ENCODE measurements around the gene SLC16A3.

The SLC16A3 gene

GRCh38 chr17:82180776-82181528 lies 47.9 kb upstream of the SLC16A3 start:
- no peak overlapping the region for H2AFZ ChIP-seq (ENCODE audit: low read length)

GRCh38 chr17:82184761-82185160 lies 44.1 kb upstream of the SLC16A3 start:
- H3K9ac ChIP-seq (ENCODE audit: low read length), result no peak overlapping the region
- H3K4me2 ChIP-seq (ENCODE audit: low read depth, low read length), result no peak overlapping the region
- H3K27ac ChIP-seq (ENCODE audit: low read length), result no peak overlapping the region

More at GRCh38 chr17:82180776-82181528, 47.9 kb upstream of the SLC16A3 start:
- no peak for DNase-seq
- TF ChIP-seq CTCF (IDR thresholded peaks at IDR 0.05; ENCODE audit: low read length) (no peak), EZH2 (optimal IDR thresholded peaks at IDR 0.05; ENCODE audit: low read depth, low read length) (no peak), EZH2phosphoT487 (IDR thresholded peaks at IDR 0.05; ENCODE audit: low read length) (no peak)
- no peaks in the 10 kb centered on the region for H3K9me2 ChIP-seq (replicated peaks; ENCODE audit: insufficient read depth, low read length)
- H3K4me2 ChIP-seq (ENCODE audit: low read depth, low read length), result no peak overlapping the region
- H4K20me1 ChIP-seq (ENCODE audit: insufficient read depth, low read length), result no peaks in the 10 kb centered on the region
- no peaks in the 10 kb centered on the region for H3K4me1 ChIP-seq (ENCODE audit: low read length)
- H3K27me3 ChIP-seq (replicated peaks; ENCODE audit: insufficient read depth, low read length), result no peaks in the 10 kb centered on the region
- H3K9me3 ChIP-seq (replicated peaks; ENCODE audit: insufficient read depth, low read length), result no peaks in the 10 kb centered on the region
- no peak overlapping the region for H3K27ac ChIP-seq (ENCODE audit: low read length)
- H3K79me2 ChIP-seq (ENCODE audit: low read length), result no peaks in the 10 kb centered on the region
- H3F3A ChIP-seq (ENCODE audit: insufficient read depth, low read length), result no peaks in the 10 kb centered on the region
- H3K9ac ChIP-seq (ENCODE audit: low read length), result no peak overlapping the region
- H3K4me3 ChIP-seq (ENCODE audit: low read length), result no peak overlapping the region
- H3K36me3 ChIP-seq (replicated peaks; ENCODE audit: insufficient read depth, low read length), result no peaks in the 10 kb centered on the region

GRCh38 chr17:82186221-82186620 lies 42.6 kb upstream of the SLC16A3 start:
- Histone ChIP-seq H4K20me1 (ENCODE audit: insufficient read depth, low read length) (no peaks in the 10 kb centered on the region), H3K9ac (ENCODE audit: low read length) (no peak overlapping the region), H3K27me3 (replicated peaks; ENCODE audit: insufficient read depth, low read length) (no peaks in the 10 kb centered on the region), H3K27ac (ENCODE audit: low read length) (no peak overlapping the region), H3K4me2 (ENCODE audit: low read depth, low read length) (no peak overlapping the region), H3K9me2 (replicated peaks; ENCODE audit: insufficient read depth, low read length) (no peaks in the 10 kb centered on the region), H3K4me3 (ENCODE audit: low read length) (no peak overlapping the region), H3K79me2 (ENCODE audit: low read length) (no peaks in the 10 kb centered on the region), H3F3A (ENCODE audit: insufficient read depth, low read length) (no peaks in the 10 kb centered on the region), H2AFZ (ENCODE audit: low read length) (no peak overlapping the region), H3K36me3 (replicated peaks; ENCODE audit: insufficient read depth, low read length) (no peaks in the 10 kb centered on the region), H3K4me1 (ENCODE audit: low read length) (no peaks in the 10 kb centered on the region), H3K9me3 (replicated peaks; ENCODE audit: insufficient read depth, low read length) (no peaks in the 10 kb centered on the region)
- no peak for DNase-seq
- no peak for TF ChIP-seq EZH2phosphoT487 (IDR thresholded peaks at IDR 0.05; ENCODE audit: low read length)
- TF ChIP-seq EZH2 (optimal IDR thresholded peaks at IDR 0.05; ENCODE audit: low read depth, low read length), result no peak
- no peak for TF ChIP-seq CTCF (IDR thresholded peaks at IDR 0.05; ENCODE audit: low read length)

More at GRCh38 chr17:82184761-82185160, 44.1 kb upstream of the SLC16A3 start:
- H3K27me3 ChIP-seq (replicated peaks; ENCODE audit: insufficient read depth, low read length), result no peaks in the 10 kb centered on the region
- no peak for TF ChIP-seq CTCF (IDR thresholded peaks at IDR 0.05; ENCODE audit: low read length)
- no peak for TF ChIP-seq EZH2 (optimal IDR thresholded peaks at IDR 0.05; ENCODE audit: low read depth, low read length)
- no peak for TF ChIP-seq EZH2phosphoT487 (IDR thresholded peaks at IDR 0.05; ENCODE audit: low read length)
- H3K9me3 ChIP-seq (replicated peaks; ENCODE audit: insufficient read depth, low read length), result no peaks in the 10 kb centered on the region
- H2AFZ ChIP-seq (ENCODE audit: low read length), result no peak overlapping the region
- no peak for DNase-seq
- H3K79me2 ChIP-seq (ENCODE audit: low read length), result no peaks in the 10 kb centered on the region
- no peaks in the 10 kb centered on the region for H3K36me3 ChIP-seq (replicated peaks; ENCODE audit: insufficient read depth, low read length)
- H3K4me1 ChIP-seq (ENCODE audit: low read length), result no peaks in the 10 kb centered on the region
- no peak overlapping the region for H3K4me3 ChIP-seq (ENCODE audit: low read length)
- no peaks in the 10 kb centered on the region for H4K20me1 ChIP-seq (ENCODE audit: insufficient read depth, low read length)
- H3K9me2 ChIP-seq (replicated peaks; ENCODE audit: insufficient read depth, low read length), result no peaks in the 10 kb centered on the region
- no peaks in the 10 kb centered on the region for H3F3A ChIP-seq (ENCODE audit: insufficient read depth, low read length)

Data from MM.1S (cell line).